B cell (primary cell): Measurements from ENCODE around the gene NOC4L. TPM values are rescaled to one million over a fixed set of nuclear protein-coding genes. Genes with fewer than 3 reads are reported as not detected.

Source experiments
- ATAC-seq: fragments of 200-7000 bp; cut with Tn5 transposase; one replicate; pipeline ENCODE4 v1.10.0; 2021; ENCODE audit warnings: low read depth, mild to moderate bottlenecking, moderate number of reproducible peaks, moderate library complexity
- CTCF ChIA-PET: fragments of 350-600 bp; sonication (Branson Sonifier 250); formaldehyde crosslinking; loops from one replicate; lab custom pipeline; 2021; ENCODE audit warnings: antibody characterized with exemption, inconsistent platforms; lab: Charles Lee
- POLR2A ChIA-PET: fragments of 350-600 bp; sonication (Branson Sonifier 250); formaldehyde crosslinking; loops from one replicate; lab custom pipeline; 2021; ENCODE audit warnings: antibody characterized with exemption; lab: Charles Lee
- DNase-seq: peaks from one replicate; pipeline ENCODE4 v3.0.0; 2013
- H2AFZ ChIP-seq: 2 replicates; pipeline ENCODE4 v1.6.1; 2012; ENCODE audit warnings: mild to moderate bottlenecking, low read depth, low read length; ENCODE audit not compliant: insufficient read depth, poor library complexity, severe bottlenecking
- H3K27ac ChIP-seq, 2 donors: 1 replicate in 1 of 2; 2 replicates in 1 of 2; pipeline ENCODE4 v1.5.1; 2012 to 2013; ENCODE audit warnings: low read length in 2 of 2, mild to moderate bottlenecking in 2 of 2, moderate library complexity in 1 of 2
- H3K27me3 ChIP-seq, 4 experiments: fragments of 200-600 bp in 1 of 4; sonication (generic) in 1 of 4; replicated peaks in 1 of 4; 1 replicate in 2 of 4; 2 replicates in 2 of 4; pipeline versions ENCODE4 v1.6.1 to v1.7.0; 2013 to 2016; ENCODE audit warnings: low read length in 3 of 4, mild to moderate bottlenecking in 2 of 4, mixed read lengths in 1 of 4, moderate library complexity in 1 of 4; ENCODE audit not compliant: insufficient read depth in 4 of 4, control insufficient read depth in 3 of 4; ENCODE audit errors: control extremely low read depth in 1 of 4
- H3K36me3 ChIP-seq, 2 experiments: replicated peaks in 1 of 2; 1 replicate in 1 of 2; 2 replicates in 1 of 2; pipeline versions ENCODE4 v1.6.1 to v1.7.1; 2013; ENCODE audit warnings: low read length in 1 of 2; ENCODE audit not compliant: insufficient read depth in 2 of 2, control insufficient read depth in 1 of 2; ENCODE audit errors: control extremely low read depth in 1 of 2, extremely low read depth in 1 of 2
- H3K4me1 ChIP-seq, 2 donors: fragments of 200-600 bp in 1 of 2; sonication (generic) in 1 of 2; 1 replicate in 1 of 2; 2 replicates in 1 of 2; pipeline versions ENCODE4 v1.5.1 to v1.6.1; 2013 to 2017; ENCODE audit warnings: low read length in 2 of 2; ENCODE audit not compliant: control insufficient read depth in 2 of 2, insufficient read depth in 2 of 2
- H3K4me2 ChIP-seq: replicated peaks from 2 replicates; pipeline ENCODE3; 2012; ENCODE audit warnings: mild to moderate bottlenecking, low read depth, low read length; ENCODE audit not compliant: poor library complexity, severe bottlenecking
- H3K4me3 ChIP-seq, 5 experiments: fragments of 200-600 bp in 1 of 5; sonication (generic) in 1 of 5; 1 replicate in 3 of 5; 2 replicates in 2 of 5; pipeline versions ENCODE4 v1.5.1 to v1.7.0; 2011 to 2016; ENCODE audit warnings: low read length in 4 of 5, mild to moderate bottlenecking in 4 of 5, low read depth in 2 of 5, control low read depth in 1 of 5, moderate library complexity in 1 of 5; ENCODE audit not compliant: insufficient read depth in 1 of 5; ENCODE audit errors: control extremely low read depth in 1 of 5, extremely low read depth in 1 of 5
- H3K79me2 ChIP-seq: fragments of 200-600 bp; sonication (generic); one replicate; pipeline ENCODE4 v1.6.0; 2016; ENCODE audit warnings: low read length; ENCODE audit not compliant: control insufficient read depth, insufficient read depth
- H3K9ac ChIP-seq: fragments of 200-600 bp; sonication (generic); 2 replicates; pipeline ENCODE4 v1.6.1; 2017; ENCODE audit warnings: mild to moderate bottlenecking, low read length, moderate library complexity
- H3K9me3 ChIP-seq, 3 donors: one replicate each; pipeline versions ENCODE4 v1.6.1 to v1.7.1; 2013; ENCODE audit warnings: low read length in 2 of 3; ENCODE audit not compliant: control insufficient read depth in 2 of 3, insufficient read depth in 1 of 3; ENCODE audit errors: control extremely low read depth in 1 of 3
- H4K20me1 ChIP-seq: 2 replicates; pipeline ENCODE4 v1.6.0; 2012; ENCODE audit warnings: mild to moderate bottlenecking, low read length; ENCODE audit not compliant: insufficient read depth, control insufficient read depth, poor library complexity, severe bottlenecking
- H3K27ac Mint-ChIP-seq: one replicate; pipeline ENCODE4 v1.8.0; 2021; ENCODE audit warnings: mixed read lengths
- H3K27me3 Mint-ChIP-seq: one replicate; pipeline ENCODE4 v1.8.0; 2021; ENCODE audit warnings: mixed read lengths
- H3K4me1 Mint-ChIP-seq: one replicate; pipeline ENCODE4 v1.8.0; 2021; ENCODE audit warnings: mixed read lengths
- H3K4me3 Mint-ChIP-seq: one replicate; pipeline ENCODE4 v1.8.0; 2021; ENCODE audit warnings: mixed read lengths
- H3K9me3 Mint-ChIP-seq: one replicate; pipeline ENCODE4 v1.8.0; 2022; ENCODE audit warnings: mixed read lengths; ENCODE audit not compliant: insufficient read depth
- EZH2 ChIP-seq: IDR thresholded peaks from 2 replicates; pipeline ENCODE4 v1.6.1; 2012; ENCODE audit warnings: borderline replicate concordance, low read depth, mild to moderate bottlenecking, moderate library complexity, low read length; ENCODE audit not compliant: insufficient read depth, poor library complexity, severe bottlenecking
- WGBS: methylation state at CpG from one replicate; pipeline ENCODE4 v1.1.5; 2013; ENCODE audit warnings: missing lambda C conversion rate; ENCODE audit not compliant: insufficient coverage; 5-methylcytosine and 5-hydroxymethylcytosine counted together
- intact Hi-C: fragments of 100-400 bp; cut with micrococcal nuclease; formaldehyde crosslinking; loops from one replicate; pipeline ENCODE4 v1.10.0; 2022
- polyA plus RNA-seq: library from polyadenylated mRNA; depleted of rRNA; stranded (reverse); fragments of >200 nt; gene quantifications from 2 replicates; pipeline ENCODE4 v1.2.3, GENCODE V29; 2012
- total RNA-seq, 2 donors: library from RNA; stranded (reverse); fragments of 120-200 nt in 1 of 2; gene quantifications; 1 replicate in 1 of 2; 2 replicates in 1 of 2; pipeline versions ENCODE4 v1.2.3 to v1.2.4, GENCODE V29; 2013 to 2022
- TF ChIP-seq, protein P1 (sequence below): fragments of 200-600 bp; IDR thresholded peaks from one replicate; pipeline ENCODE4 v1.8.0; 2022; ENCODE audit warnings: antibody characterized with exemption, mild to moderate bottlenecking

NOC4L gene
- total and polyA plus RNA-seq, 2 donors (not counting 1 experiment from before 2014, with no cell fraction given): 13.1 to 21.9 TPM

DNA sequence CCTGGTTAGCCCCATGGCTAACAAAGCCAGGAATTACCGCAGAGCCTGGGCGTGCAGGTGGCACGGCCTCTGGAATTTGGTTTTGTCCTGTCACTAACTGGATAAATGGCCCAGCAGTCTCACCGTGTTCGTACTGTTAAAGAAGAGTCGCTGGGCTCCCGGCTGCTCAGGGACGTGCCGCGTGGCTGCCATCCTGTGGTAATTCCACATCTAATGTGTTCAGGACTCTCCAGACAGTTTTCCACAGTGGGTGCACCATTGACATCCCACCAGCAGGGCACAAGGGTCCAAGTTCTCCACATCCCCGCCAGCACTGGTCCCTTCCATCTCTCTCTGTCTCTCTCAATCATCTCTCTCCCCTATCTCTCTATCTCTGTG is 19.6 kb downstream of the NOC4L start:
- no peaks in the 10 kb centered on the region for H3K27me3 Mint-ChIP-seq
- ChIA-PET CTCF (interaction anchor here (2.9 kb wide), 1 partner anchor 10 kb away, joined by 7 read pairs; no protein-coding TSS in a partner anchor), POLR2A (no interaction called here)
- WGBS: 76% methylated on average over 11 of the region's 11 CpGs
- no peak overlapping the region for H3K27ac Mint-ChIP-seq
- Histone ChIP-seq H3K27ac (no peak overlapping the region), H3K27me3 (peaks cover 0 to 7% (median 0%) of the 10 kb centered on the region in 4 experiments), H3K4me1 (no peaks in the 10 kb centered on the region), H3K79me2 (no peaks in the 10 kb centered on the region), H2AFZ (no peak overlapping the region), H3K4me3 (no peak overlapping the region), H3K4me2 (no peak overlapping the region), H3K9ac (no peak overlapping the region), H4K20me1 (no peaks in the 10 kb centered on the region), H3K36me3 (no peaks in the 10 kb centered on the region), H3K9me3 (peaks cover 0 to 20% (median 0%) of the 10 kb centered on the region in 3 donors)
- TF ChIP-seq EZH2: no peak
- TF ChIP-seq, protein P1, sequence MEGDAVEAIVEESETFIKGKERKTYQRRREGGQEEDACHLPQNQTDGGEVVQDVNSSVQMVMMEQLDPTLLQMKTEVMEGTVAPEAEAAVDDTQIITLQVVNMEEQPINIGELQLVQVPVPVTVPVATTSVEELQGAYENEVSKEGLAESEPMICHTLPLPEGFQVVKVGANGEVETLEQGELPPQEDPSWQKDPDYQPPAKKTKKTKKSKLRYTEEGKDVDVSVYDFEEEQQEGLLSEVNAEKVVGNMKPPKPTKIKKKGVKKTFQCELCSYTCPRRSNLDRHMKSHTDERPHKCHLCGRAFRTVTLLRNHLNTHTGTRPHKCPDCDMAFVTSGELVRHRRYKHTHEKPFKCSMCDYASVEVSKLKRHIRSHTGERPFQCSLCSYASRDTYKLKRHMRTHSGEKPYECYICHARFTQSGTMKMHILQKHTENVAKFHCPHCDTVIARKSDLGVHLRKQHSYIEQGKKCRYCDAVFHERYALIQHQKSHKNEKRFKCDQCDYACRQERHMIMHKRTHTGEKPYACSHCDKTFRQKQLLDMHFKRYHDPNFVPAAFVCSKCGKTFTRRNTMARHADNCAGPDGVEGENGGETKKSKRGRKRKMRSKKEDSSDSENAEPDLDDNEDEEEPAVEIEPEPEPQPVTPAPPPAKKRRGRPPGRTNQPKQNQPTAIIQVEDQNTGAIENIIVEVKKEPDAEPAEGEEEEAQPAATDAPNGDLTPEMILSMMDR: no peak
- ATAC-seq (no peak), DNase-seq (no peak)
- intact Hi-C loops: no loop called here
- no peaks in the 10 kb centered on the region for H3K9me3 Mint-ChIP-seq
- H3K4me3 Mint-ChIP-seq: no peak overlapping the region
- no peaks in the 10 kb centered on the region for H3K4me1 Mint-ChIP-seq

DNA sequence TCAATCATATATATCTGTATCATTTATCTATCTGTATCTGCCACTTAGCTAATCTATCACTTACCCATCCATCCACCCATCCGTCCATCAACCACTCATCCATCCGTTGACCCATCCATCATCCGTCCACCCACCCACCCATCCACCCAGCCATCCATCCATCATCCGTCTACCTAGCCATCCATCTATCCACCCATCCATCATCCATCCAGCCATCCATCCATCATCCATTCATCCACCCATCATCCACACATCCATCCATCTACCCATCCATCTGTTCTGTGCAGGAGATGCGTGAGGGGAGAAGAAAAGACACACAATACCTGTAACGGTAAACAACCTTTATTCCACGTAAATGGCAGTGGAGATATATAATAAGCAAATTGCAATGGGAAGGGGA is 20.2 kb downstream of the NOC4L start:
- POLR2A ChIA-PET: no interaction called here
- no peaks in the 10 kb centered on the region for H3K4me1 ChIP-seq
- intact Hi-C loops: no loop called here
- peaks cover 0 to 7% (median 0%) of the 10 kb centered on the region in 4 experiments for H3K27me3 ChIP-seq
- TF ChIP-seq EZH2: no peak
- TF ChIP-seq, protein P1: no peak
- no peak overlapping the region for H3K27ac ChIP-seq
- no peaks in the 10 kb centered on the region for H3K27me3 Mint-ChIP-seq
- no peaks in the 10 kb centered on the region for H3K79me2 ChIP-seq
- no peak overlapping the region for H2AFZ ChIP-seq
- DNase-seq (no peak), ATAC-seq (no peak)
- H3K27ac Mint-ChIP-seq: no peak overlapping the region
- no peaks in the 10 kb centered on the region for H3K36me3 ChIP-seq
- H3K9ac ChIP-seq: no peak overlapping the region
- H3K4me3 Mint-ChIP-seq: no peak overlapping the region
- no peak overlapping the region for H3K4me2 ChIP-seq
- no peaks in the 10 kb centered on the region for H3K4me1 Mint-ChIP-seq
- H3K9me3 ChIP-seq: peaks cover 0 to 20% (median 0%) of the 10 kb centered on the region in 3 donors
- no peaks in the 10 kb centered on the region for H3K9me3 Mint-ChIP-seq
- no peaks in the 10 kb centered on the region for H4K20me1 ChIP-seq
- no peak overlapping the region for H3K4me3 ChIP-seq
- WGBS: 98% methylated on average over 4 of the region's 7 CpGs
- CTCF ChIA-PET: interaction anchor here (2.9 kb wide), 1 partner anchor 10 kb away, joined by 7 read pairs; no protein-coding TSS in a partner anchor
